NCI-H2196 treated with DMSO at 0.1 percent for 48 hours (cell line): ENCODE measurements around the gene DNMBP.
"Not testable (repeated sequence)": the region's sequence is repeated elsewhere in the genome, so short reads cannot be mapped to it uniquely, and the experiment has no call there.

Experiments used
- DNase-seq: peaks from one replicate; lab custom pipeline; 2025; ENCODE audit not compliant: unreplicated experiment; lab: John Stamatoyannopoulos, UW

The DNMBP gene

DNA sequence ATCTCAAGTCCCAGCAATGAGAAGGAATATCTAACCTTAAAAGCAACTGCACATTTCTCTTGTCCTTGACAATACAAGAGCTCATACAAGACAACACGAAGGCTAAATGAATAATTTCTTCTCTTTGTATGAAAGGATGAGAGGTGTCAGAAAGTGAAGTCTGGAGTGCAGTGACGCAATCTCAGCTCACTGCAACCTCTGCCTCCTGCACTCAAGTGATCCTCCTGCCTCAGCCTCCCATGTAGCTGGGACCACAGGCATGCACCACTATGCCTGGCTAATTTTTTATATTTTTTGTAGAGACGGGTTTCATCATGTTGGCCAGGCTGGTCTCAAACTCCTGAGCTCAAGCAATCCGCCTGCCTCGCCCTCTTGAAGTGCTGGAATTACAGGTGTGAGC, 24.1 kb downstream of the DNMBP start:
- not testable (repeated sequence) for DNase-seq

DNA sequence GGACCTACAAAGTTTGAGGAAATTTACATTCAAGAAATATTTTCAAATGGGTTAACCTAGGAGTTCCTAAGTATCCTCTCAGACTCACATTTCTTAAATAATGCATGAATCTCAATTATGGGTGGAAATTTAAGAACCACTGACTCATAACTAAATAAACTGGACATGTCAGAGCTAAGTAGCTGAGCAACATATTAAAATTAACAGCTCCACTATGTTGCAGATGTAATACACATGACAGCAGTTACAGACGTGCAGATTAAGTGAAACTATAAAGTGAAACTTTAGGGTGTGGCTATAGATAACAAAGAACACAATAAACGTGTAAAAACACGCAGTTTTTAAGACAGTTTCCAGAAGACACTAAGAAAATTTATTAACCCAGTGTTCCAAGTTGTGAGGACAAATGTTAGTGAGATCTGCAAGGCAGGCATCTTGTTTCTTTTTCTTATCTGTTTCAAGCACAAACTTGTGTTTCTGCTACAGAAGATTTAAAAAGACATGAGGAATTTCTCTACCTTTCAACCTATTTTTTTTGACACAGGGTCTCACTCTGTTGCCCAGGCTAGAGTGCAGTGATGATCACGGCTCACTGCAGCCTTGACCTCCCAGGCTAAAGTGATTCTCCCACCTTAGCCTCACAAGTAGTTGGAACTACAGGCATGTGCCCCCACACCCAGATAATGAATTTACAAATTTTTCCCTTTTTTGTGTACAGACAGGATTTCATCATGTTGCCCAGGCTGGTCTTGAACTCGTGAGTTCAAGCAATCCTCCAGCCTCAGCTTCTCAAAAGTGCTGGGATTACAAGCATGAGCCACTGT, 25.3 kb downstream of the DNMBP start:
- no peak for DNase-seq

DNA sequence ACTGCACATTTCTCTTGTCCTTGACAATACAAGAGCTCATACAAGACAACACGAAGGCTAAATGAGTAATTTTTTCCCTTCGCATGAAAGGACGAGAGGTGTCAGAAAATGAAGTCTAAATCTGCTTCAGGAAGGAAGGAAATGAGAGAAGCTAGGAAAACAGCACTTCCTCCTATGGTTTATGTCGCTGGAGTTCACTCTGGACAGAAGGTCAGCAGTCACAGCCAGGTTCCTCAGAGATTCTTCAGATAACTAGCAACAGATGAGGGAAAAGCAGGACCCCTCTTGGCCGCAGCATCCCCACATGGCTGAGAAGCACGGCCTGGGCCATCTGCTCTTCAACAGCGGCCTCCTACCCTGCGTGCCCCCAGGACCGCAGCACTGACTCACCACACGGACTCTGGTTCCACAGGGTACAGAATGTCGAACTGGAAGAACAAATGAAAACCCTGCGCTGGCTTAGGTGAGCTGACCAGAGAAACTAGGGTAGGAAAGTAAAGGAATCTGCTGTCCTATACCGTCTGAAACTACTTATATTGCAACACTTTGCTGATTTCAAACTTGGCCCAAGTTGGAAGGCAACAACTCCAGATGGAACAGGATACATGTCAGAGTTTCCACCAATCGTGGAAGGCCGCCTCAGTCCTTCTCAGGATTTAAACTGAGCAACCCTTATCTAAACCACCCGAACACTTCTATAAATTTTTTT, 26.3 kb downstream of the DNMBP start:
- DNase-seq = no peak

DNA sequence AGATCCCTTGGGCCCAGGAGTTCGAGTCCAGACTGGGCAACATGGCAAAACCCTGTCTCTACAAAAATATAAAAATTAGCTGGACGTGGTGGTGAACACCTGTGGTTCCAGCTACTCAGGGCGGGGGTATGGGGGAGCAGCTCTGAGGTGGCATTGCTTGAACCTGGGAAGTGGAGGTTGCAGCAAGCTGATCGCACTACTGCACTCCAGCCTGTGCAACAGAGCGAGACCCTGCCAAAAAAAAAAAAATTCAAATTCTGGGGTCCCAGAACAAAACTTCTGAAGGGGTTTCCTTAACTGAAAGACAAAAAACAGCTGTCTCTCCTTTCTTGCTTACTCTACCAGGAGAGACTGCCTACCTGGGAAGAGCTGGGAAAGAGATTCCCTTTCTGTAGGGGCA, 27.0 kb downstream of the DNMBP start:
- no peak for DNase-seq

DNA sequence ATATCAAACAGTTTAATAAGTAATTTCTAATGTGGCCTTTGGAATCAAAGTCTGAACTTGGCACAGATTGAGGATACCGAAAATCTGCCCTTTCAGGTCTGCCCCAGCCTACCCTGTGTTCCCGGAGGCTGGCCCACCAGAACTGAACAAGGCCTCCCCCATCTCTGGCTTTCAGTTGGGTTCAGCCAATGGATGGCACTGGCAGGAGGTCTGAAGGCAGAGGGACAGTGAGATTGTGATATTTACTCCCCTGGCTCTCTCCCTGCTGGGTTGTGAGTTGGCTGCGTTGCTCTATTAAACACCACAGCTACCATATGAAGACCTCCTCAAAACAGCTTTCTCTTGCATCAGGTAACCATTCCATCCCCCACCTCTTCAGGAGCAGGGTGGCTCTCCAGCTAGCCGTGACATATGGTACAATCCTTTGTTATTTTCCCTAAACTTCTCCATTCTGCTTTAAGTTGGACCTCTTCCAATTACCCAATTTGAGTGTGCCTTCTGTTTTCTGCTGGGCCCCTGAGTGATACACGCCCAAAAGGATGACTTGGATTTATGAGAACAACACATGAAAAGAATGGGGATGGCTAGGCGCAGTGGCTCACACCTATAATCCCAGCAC, 28.1 kb downstream of the DNMBP start:
- no peak for DNase-seq

DNA sequence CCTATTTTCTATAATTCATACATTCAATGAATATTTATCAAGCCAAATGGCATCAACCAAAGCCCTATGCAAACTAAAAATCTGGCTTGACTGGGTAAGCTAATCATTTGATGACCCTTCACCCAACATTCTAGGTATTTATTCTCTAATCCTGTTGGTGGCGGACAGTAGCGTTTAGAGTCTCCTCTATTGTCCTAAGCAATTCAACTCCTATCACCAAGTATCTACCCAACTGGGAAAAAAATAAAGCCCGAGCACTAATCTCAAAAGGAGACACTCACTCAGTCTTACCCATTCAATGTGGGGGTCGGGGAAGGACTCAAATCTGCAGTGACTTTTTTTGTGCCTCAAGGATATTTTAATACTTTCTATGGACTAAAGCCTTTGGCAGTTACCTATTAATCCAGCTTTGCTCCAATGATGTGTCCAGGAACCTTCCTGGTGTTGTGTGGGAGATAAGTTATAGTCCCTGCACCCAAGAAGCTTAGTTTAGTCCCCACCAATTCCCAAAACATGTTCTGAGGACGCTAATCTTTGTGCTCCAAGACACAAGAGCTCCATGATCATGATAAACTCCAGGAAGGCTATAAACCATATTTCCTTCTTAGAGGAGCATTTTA, 30.6 kb downstream of the DNMBP start:
- no peak for DNase-seq

DNA sequence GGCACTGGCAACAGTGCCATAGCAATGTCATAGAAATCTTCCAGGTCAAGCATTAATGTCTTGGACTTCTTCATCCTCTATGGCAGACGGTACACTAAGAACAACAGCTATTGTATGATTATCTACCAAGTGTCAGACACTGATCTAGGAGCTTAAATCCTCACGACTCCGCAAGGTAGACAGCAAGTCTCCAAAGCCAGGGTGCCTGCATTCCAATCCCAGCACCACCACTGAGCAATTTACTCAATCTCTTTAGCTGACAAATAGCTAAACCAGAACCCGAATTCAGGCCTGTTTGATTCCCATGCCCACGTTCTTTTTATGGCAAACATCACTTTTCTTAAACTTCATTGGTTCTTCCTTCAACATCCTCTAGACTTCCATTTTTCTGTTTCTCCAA, 31.8 kb downstream of the DNMBP start:
- no peak for DNase-seq

DNA sequence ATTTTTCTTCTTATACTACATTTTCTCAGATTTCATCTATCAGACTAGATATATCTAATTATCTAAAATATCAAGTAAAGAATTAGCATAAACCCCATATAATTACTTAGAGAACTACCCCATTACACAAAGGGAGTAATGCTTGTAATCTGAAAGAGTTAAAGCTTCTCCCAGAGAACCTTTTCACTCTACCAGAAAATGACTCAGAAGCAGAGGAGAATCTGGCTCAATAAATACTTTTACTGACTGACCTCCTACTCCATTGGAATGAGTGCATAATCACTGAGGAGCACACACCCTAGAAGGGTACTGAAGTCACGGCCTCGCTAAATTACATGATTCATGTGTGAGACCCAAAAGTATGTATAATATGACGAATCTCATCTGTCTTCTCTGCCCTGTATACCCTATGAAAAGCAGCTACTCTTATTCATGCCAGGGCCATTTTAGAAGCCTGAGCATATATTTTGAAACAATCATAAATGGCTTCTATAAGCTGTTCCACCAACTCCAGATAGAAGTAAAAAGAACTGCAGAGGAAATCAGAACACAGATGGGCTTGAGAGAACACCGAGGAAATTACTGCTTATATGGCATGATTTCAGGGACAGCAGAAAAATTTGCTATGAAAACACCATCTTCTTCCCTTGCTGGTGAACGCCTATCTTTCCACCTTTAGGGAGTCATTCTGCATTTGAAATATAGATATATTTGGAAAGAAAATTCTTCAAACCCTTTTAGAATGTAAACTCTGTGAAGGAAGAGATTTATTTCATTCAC, 32.7 kb downstream of the DNMBP start:
- DNase-seq = no peak

DNA sequence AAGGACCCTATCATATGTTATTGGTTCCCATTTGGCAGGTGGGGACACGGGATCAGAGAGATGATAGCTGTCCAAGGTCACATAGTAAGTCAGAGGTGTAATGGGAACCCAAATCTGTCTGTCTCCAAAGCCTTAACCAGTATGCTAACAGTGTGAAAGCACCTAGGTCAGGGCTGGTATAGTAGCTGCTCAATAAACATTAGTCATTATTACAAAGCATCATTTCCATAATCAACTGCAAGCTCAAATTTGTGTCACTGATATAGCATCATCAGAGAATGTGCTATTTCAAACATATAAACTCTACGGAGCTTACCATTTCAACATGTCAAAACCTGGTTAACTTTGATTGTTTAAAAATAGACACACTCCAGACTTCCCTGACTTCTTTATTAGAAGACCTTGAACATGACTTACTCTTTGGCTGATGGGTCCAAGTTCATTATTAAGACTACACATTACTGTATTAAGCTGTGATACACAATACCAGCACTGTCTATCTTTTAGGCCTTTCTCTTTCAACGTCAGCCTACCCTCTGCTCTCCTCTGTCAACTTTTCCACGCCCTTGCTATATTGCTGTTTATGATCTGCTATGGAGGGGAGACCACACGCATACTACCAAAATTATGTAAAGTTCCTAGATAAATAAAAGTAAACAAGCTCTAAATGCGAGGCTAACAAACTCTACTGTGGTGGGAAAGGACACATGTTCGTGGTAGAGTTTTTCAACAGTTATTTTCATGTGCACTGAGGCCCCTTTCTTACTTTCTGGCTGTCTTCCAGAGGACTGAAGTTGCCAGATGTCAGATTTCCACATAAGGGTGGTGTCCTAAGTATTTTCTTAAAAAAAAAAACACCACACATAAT, 33.6 kb downstream of the DNMBP start:
- DNase-seq = no peak

DNA sequence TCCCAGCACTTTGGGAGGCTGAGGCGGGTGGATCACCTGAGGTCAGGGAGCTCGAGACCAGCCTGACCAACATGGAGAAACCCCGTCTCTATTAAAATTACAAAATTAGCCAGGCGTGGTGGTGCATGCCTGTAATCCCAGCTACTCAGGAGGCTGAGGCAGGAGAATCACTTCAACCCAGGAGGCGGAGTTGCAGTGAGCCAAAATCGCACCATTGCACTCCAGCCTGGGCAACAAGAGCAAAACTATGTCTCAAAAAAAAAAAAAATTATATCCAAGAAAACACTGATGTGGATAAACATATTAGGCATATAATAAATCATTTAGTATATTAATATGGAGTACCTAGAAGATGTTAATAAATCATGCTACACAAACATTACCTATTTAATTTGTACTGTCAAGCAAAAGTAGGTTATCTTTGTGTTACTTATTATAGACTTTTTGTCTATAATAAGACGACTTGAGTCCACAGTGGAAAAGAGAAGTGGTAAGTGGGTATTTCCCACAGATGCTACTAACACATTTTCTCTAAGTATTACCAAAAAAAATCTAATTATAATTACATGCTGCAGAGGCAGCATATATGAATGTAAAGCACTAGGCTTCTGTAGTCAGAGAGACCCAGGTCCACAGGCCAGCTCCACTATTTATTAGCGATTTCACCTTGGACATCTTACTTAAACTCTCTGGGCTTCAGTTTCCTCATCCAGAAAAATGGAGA, 34.5 kb downstream of the DNMBP start:
- DNase-seq = no peak

DNA sequence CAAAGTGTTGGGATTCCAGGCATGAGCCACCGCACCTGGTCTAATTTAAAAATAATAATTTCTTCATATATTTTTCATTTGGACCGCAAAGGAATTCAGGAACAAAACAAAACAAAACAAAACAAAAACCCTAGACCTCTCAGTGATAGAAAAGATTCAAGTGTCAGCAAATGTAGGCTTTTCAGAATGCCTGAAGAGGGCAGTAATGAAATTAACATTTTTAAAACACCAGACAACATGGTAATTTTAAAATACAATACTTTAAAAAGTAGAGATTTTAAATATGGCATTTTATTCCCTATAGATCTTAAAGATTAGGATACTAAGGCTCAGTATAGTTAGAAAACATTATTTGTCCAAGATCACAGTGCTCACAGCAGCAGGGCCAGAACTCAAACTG, 36.6 kb downstream of the DNMBP start:
- no peak for DNase-seq

DNA sequence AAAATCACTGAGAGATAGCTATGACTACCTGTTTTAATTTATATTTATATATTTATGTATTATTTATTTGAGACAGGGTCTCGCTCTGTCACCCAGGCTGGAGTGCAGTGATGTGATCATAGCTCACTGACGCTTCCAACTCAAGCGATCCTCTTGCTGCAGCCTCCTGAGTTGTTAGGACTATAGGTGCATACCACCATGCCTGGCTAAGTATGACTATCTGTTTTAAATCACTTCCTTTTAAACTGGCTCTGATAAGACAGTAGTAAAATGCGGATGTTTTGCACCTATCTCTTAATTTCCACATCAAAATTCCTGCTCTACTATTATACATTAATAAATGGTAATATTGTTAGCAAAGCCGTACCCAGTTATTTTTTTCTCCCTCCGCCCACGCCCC, 41.8 kb downstream of the DNMBP start:
- DNase-seq = no peak

DNA sequence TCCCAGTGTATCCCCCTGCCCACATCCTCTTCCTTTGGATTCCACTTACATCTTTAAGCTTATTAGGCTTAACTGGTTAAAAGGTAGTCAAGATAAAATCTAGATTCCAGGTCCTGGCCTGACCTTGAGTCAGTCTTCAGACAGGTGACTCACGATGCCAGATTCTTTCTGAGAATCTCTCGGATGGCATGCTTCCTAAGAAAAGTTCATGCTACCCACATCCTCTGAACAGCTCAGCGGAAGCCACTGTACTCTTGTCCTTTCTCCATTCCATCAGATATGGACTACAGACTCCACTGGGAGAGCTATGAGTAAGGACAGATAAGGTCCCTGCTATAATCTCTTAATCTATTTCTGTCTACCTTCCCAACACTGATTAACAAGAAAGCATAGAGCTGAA, 43.4 kb downstream of the DNMBP start:
- DNase-seq = no peak

DNA sequence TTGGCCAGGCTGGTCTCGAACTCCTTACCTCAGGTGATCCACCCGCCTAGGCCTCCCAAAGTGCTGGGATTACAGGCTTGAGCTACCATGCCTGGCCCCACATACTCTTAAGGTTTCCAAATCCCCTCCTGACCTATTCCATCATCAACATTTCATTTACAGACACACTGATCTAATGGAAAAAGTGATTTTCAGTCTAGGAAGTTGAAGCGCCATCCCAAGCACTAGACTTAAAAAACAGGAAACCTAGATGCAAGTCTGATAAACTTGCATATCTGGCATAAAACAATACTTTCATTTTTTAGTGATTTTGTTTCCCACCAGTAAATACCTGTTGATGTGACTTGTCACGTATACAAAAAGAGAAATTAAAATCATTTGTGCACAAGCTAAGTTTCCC, 44.0 kb downstream of the DNMBP start:
- no peak for DNase-seq

DNA sequence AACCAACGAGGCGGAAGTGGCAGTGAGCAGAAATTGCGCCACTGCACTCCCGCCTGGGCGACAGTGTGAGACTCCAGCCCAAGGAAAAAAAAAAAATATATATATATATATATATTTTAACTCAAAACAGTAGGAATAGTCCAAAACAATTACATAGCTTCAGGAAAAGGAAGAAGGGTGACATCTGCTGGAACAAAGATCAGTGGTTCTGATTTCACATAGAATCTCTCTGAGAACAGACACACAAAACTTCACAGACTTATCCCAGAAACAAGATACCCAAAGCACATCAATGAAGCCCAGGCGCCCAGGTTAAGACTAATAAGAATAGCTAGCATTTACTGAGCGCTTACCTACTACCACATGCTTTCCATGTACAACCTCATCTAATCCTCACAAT, 45.0 kb downstream of the DNMBP start:
- DNase-seq = no peak

DNA sequence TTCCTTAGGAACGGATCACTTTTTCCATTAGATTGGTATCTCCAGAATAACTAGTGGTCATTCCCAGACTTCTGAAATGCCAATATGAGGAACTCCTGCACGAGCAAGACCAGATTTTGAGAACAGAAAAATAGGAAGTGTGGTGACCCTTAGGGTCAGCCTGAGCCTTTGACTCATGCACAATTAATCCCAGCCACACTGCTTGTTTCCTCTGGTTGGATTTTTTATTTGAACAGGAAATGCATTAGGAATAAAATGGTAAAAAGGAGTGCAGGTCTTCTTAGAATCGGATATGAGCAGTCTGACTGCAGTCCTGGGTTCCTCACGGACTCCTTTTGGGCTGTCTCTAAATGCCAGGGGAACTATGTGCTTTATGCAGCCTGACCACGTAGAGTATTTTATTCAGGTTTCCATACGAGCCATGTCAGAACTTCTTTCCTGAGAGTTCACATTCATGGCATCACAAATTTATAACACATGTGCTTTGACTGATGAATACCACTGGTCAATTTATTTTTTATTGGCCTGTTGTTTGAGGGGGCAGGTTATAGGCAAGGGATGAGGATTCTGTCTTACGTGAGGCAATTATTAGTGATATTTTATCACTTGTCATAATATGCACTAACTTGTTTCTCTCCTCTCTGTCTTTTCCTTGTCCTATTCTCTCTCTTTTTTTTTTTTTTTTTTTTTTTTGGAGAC, 46.1 kb downstream of the DNMBP start:
- DNase-seq = not testable (repeated sequence)

DNA sequence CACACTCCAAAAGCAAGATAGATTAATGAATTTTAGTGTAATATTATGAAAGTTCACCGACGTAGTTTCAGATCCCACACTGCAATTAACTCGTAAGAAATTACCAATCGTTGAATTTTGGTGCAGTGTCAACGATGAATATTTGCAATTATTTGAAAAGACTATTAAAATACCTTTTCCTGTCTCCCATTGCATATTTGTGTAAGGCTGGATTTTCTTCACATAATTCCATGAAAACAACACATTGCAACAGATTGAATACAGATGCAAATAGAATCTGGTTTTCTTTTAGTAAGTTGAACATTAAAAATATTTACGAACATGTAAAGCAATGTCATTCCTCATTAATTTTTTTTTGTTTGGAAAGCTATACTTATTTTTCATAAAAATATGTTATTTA, 50.9 kb downstream of the DNMBP start:
- DNase-seq = no peak

DNA sequence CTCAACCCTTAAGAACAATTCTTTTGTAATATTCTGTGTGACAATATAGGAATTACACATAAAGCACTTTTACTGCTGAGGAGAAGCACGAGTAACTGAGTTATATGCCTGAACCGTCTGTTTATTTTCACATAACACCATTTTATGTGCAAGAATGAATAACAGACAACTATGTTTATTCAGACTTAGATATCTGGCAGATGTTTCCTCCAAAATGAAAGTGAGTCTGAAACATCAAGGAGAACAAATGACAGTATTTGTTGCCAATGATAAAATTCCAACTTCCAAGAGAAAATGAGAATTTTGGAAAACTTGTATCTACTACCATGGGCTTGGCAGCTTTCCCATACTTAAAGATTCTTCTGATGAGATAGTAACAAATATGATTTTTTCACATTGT, 51.4 kb downstream of the DNMBP start:
- no peak for DNase-seq

DNA sequence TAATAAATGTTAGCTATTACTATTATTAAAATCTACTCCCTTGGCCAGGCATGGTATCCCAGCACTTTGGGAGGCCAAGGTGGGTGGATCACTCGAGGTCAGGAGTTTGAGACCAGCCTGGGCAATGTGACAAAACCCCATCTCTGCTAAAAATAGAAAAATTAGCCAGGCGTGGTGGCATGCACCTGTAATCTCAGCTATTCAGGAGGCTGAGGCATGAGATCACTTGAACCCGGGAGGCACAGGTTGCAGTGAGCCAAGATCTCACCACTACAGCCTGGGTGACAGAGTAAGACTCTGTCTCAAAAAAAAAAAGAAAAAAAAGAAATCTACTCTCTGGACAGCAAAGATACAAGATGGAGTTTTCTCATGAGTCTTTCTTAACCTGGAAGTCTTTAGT, 56.2 kb downstream of the DNMBP start:
- not testable (repeated sequence) for DNase-seq
